ENCODE measurements around the gene GLRX3.
"Not testable (repeated sequence)": the region's sequence is repeated elsewhere in the genome, so short reads cannot be mapped to it uniquely, and the experiment has no call there.

The GLRX3 gene

GRCh38 chr10:130136226-130137089 is at the start of gene GLRX3:
Gene GLRX3 (plus strand): TSS chr10:130136391. CDS start chr10:130136421, 30 bp downstream.
- peak; percentile 82 for DNase-seq

GRCh38 chr10:130090565-130090964 is 45.6 kb upstream of the GLRX3 start:
- not testable (repeated sequence) for DNase-seq

- no peak for DNase-seq
Observed at GRCh38 chr10:130099344-130099743, 36.8 kb upstream of the GLRX3 start.

GRCh38 chr10:130105724-130106123 is 30.5 kb upstream of the GLRX3 start:
- DNase-seq = no peak

GRCh38 chr10:130108146-130108545 is 28.0 kb upstream of the GLRX3 start:
- DNase-seq = not testable (repeated sequence)

GRCh38 chr10:130108934-130109604 is 27.1 kb upstream of the GLRX3 start:
- no peak for DNase-seq

GRCh38 chr10:130109796-130110245 is 26.4 kb upstream of the GLRX3 start:
- DNase-seq = peak; percentile 73

- DNase-seq = peak; percentile 96
Observed at GRCh38 chr10:130110246-130111112, 25.7 kb upstream of the GLRX3 start, which contains the start of gene C10orf143. Gene C10orf143 (minus strand): TSS chr10:130110830. CDS start chr10:130110772, 58 bp downstream.

- peak; percentile 97 for DNase-seq
Observed at GRCh38 chr10:130111113-130111851, 24.9 kb upstream of the GLRX3 start.

- no peak for DNase-seq
Observed at GRCh38 chr10:130111852-130112180, 24.4 kb upstream of the GLRX3 start.

GRCh38 chr10:130112821-130113220 is 23.4 kb upstream of the GLRX3 start:
- no peak for DNase-seq

- not testable (repeated sequence) for DNase-seq
Observed at GRCh38 chr10:130116942-130117341, 19.2 kb upstream of the GLRX3 start.

- not testable (repeated sequence) for DNase-seq
Observed at GRCh38 chr10:130117535-130117934, 18.7 kb upstream of the GLRX3 start.

- no peak for DNase-seq
Observed at GRCh38 chr10:130121486-130122079, 14.6 kb upstream of the GLRX3 start.

- DNase-seq = peak; percentile 56
Observed at GRCh38 chr10:130127364-130128061, 8.7 kb upstream of the GLRX3 start.

- DNase-seq = no peak
Observed at GRCh38 chr10:130128062-130128781, 8.0 kb upstream of the GLRX3 start.

GRCh38 chr10:130128922-130129321 is 7.3 kb upstream of the GLRX3 start:
- DNase-seq = no peak

GRCh38 chr10:130135676-130136225 is 440 bp upstream of the GLRX3 start:
- no peak for DNase-seq

- DNase-seq = no peak
Observed at GRCh38 chr10:130137090-130137448, 878 bp downstream of the GLRX3 start.

All from NCI-H146 (cell line).